Smooth muscle cell (in vitro differentiated cells): ENCODE results near the gene KCNJ12. TPM values are rescaled to one million over a fixed set of nuclear protein-coding genes. Genes with fewer than 3 reads are reported as not detected.
"Not testable (repeated sequence)": the region's sequence is repeated elsewhere in the genome, so short reads cannot be mapped to it uniquely, and the experiment has no call there.

ENCODE experiments used
- DNase-seq: peaks from one replicate; lab custom pipeline; 2025; ENCODE audit not compliant: unreplicated experiment; lab: John Stamatoyannopoulos, UW
- H2AFZ ChIP-seq: fragments of 200-600 bp; sonication (generic); 2 replicates; pipeline ENCODE4 v1.6.0; 2016; ENCODE audit warnings: antibody characterized with exemption, low read depth, mild to moderate bottlenecking
- H3F3A ChIP-seq: fragments of 200-600 bp; sonication (generic); 2 replicates; pipeline ENCODE4 v1.6.0; 2017; ENCODE audit warnings: antibody characterized with exemption, low read depth
- H3K27ac ChIP-seq: fragments of 200-600 bp; sonication (generic); 2 replicates; pipeline ENCODE4 v1.5.1; 2016; ENCODE audit warnings: low read depth, mild to moderate bottlenecking
- H3K27me3 ChIP-seq: fragments of 200-600 bp; sonication (generic); 2 replicates; pipeline ENCODE4 v1.6.1; 2016; ENCODE audit warnings: low read depth, mild to moderate bottlenecking
- H3K36me3 ChIP-seq: fragments of 200-600 bp; sonication (generic); 2 replicates; pipeline ENCODE4 v1.5.1; 2016; ENCODE audit warnings: low read depth
- H3K4me1 ChIP-seq: fragments of 200-600 bp; sonication (generic); 2 replicates; pipeline ENCODE4 v1.5.1; 2016; ENCODE audit warnings: low read depth
- H3K4me2 ChIP-seq: fragments of 200-600 bp; sonication (generic); 2 replicates; pipeline ENCODE4 v1.6.0; 2016; ENCODE audit warnings: mild to moderate bottlenecking
- H3K4me3 ChIP-seq: fragments of 200-600 bp; sonication (generic); 2 replicates; pipeline ENCODE4 v1.5.1; 2016; ENCODE audit warnings: mild to moderate bottlenecking
- H3K79me2 ChIP-seq: fragments of 200-600 bp; sonication (generic); 2 replicates; pipeline ENCODE4 v1.6.0; 2016; ENCODE audit warnings: low read depth, mild to moderate bottlenecking
- H3K9ac ChIP-seq: fragments of 200-600 bp; sonication (generic); 2 replicates; pipeline ENCODE4 v1.6.0; 2016; ENCODE audit warnings: low read depth
- H3K9me3 ChIP-seq: fragments of 200-600 bp; sonication (generic); replicated peaks from 2 replicates; pipeline ENCODE4 v1.5.1; 2016; ENCODE audit warnings: low read depth
- H4K20me1 ChIP-seq: fragments of 200-600 bp; sonication (generic); 2 replicates; pipeline ENCODE4 v1.6.0; 2016; ENCODE audit warnings: low read depth
- CTCF ChIP-seq: fragments of 200-600 bp; sonication (generic); IDR thresholded peaks from 2 replicates; pipeline ENCODE4 v1.5.1; 2017; ENCODE audit warnings: borderline replicate concordance, mild to moderate bottlenecking, antibody characterized with exemption; ENCODE audit not compliant: insufficient read depth, poor library complexity, severe bottlenecking
- WGBS: methylation state at CpG from one replicate; pipeline ENCODE4 v1.1.7; 2016; ENCODE audit warnings: low lambda C conversion rate; 5-methylcytosine and 5-hydroxymethylcytosine counted together
- polyA plus RNA-seq: library from polyadenylated mRNA; unstranded; fragments of >200 nt; fragmentation: Nextera tagmentation; extraction: Ambion mirVana; gene quantifications from 2 replicates; pipeline ENCODE4 v1.2.1, GENCODE V29; 2016
- total RNA-seq: library from RNA; depleted of rRNA; stranded (reverse); fragments of >200 nt; gene quantifications from 2 replicates; pipeline ENCODE4 v1.2.3, GENCODE V29; 2014

The KCNJ12 gene
- total and polyA plus RNA-seq, 2 experiments from 2014 or later: 0.04 to 0.18 TPM

GRCh38 chr17:21397341-21398190, 21.4 kb downstream of the KCNJ12 start:
- H2AFZ ChIP-seq: no peak overlapping the region
- no peaks in the 10 kb centered on the region for H3F3A ChIP-seq
- peak overlapping the region; percentile 44 for H3K4me2 ChIP-seq
- H4K20me1 ChIP-seq: no peaks in the 10 kb centered on the region
- H3K9ac ChIP-seq: no peak overlapping the region
- H3K9me3 ChIP-seq: no peaks in the 10 kb centered on the region
- H3K27me3 ChIP-seq: no peaks in the 10 kb centered on the region
- peak overlapping the region; percentile 33 for H3K27ac ChIP-seq
- no peak for DNase-seq
- H3K36me3 ChIP-seq: no peaks in the 10 kb centered on the region
- no peak overlapping the region for H3K4me3 ChIP-seq
- H3K4me1 ChIP-seq: no peaks in the 10 kb centered on the region
- no peaks in the 10 kb centered on the region for H3K79me2 ChIP-seq
- 56% methylated on average over 28 of the region's 28 CpGs for WGBS
- no peak for TF ChIP-seq CTCF

DNA sequence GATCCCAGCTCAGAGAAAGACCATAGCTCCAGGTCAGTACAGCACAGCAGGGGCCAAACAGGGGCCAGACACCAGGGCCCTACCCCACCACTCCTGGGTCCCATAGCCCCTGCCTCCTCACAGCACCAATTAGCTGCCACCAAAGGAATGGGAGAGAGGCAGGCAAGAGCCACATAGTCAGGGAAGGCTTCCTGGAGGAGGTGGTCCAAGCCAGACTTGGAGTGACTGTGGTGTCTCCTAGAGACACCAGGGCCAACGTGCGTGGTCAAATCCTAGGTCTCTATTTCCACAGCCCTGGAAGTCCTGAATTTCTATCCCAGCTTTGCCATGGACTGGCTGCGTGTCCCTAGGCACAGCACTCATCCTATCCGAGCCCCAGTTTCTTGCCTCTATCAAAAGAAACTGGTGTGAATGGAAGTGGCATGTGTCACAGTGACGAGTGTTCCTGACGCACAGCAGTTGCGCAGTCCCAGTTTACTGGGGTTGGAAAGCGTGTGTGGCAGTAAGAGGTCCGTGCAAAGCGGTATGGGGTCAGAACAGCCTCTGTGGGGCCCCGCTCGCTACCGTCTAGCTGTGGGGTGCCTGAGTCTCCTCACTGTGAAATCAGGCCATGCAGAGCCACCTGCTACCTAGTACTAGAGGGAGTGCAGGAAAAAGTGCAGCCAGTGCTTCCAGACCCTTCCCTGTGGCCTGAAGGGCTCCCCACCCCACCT, 23.5 kb downstream of the KCNJ12 start:
- H3K9me3 ChIP-seq: no peaks in the 10 kb centered on the region
- H2AFZ ChIP-seq: no peak overlapping the region
- no peaks in the 10 kb centered on the region for H3K4me1 ChIP-seq
- no peak overlapping the region for H3K9ac ChIP-seq
- 68% methylated on average over 13 of the region's 13 CpGs for WGBS
- no peak overlapping the region for H3K4me3 ChIP-seq
- no peaks in the 10 kb centered on the region for H3K27me3 ChIP-seq
- H3K36me3 ChIP-seq: no peaks in the 10 kb centered on the region
- H3K4me2 ChIP-seq: no peak overlapping the region
- no peak overlapping the region for H3K27ac ChIP-seq
- no peak for TF ChIP-seq CTCF
- H4K20me1 ChIP-seq: no peaks in the 10 kb centered on the region
- no peaks in the 10 kb centered on the region for H3F3A ChIP-seq
- DNase-seq: no peak
- no peaks in the 10 kb centered on the region for H3K79me2 ChIP-seq

- H4K20me1 ChIP-seq, H3K79me2 ChIP-seq, DNase-seq, H3K4me2 ChIP-seq, H3K27me3 ChIP-seq, H3K4me3 ChIP-seq, H3K27ac ChIP-seq, H3K9me3 ChIP-seq, H3K4me1 ChIP-seq, H3K36me3 ChIP-seq, H3K9ac ChIP-seq, H2AFZ ChIP-seq, H3F3A ChIP-seq: not testable (repeated sequence)
- WGBS: 91% methylated on average over 9 of the region's 9 CpGs
Observed at GRCh38 chr17:21400187-21400569, 24.0 kb downstream of the KCNJ12 start.

- Histone ChIP-seq H3K4me3 (no peak overlapping the region), H3F3A (no peaks in the 10 kb centered on the region), H3K27me3 (no peaks in the 10 kb centered on the region), H3K27ac (no peak overlapping the region), H4K20me1 (no peaks in the 10 kb centered on the region), H3K9ac (no peak overlapping the region), H3K4me1 (no peaks in the 10 kb centered on the region), H3K9me3 (no peaks in the 10 kb centered on the region), H3K36me3 (no peaks in the 10 kb centered on the region), H3K4me2 (no peak overlapping the region), H3K79me2 (no peaks in the 10 kb centered on the region), H2AFZ (no peak overlapping the region)
- no peak for DNase-seq
- TF ChIP-seq CTCF: no peak
- 81% methylated on average over 15 of the region's 15 CpGs for WGBS
Observed at GRCh38 chr17:21400816-21401593, 24.8 kb downstream of the KCNJ12 start.

GRCh38 chr17:21402166-21402571, 26.0 kb downstream of the KCNJ12 start:
- H2AFZ ChIP-seq, H4K20me1 ChIP-seq, H3K4me3 ChIP-seq, H3K4me2 ChIP-seq, H3K36me3 ChIP-seq, H3K9me3 ChIP-seq, H3K27me3 ChIP-seq, H3K79me2 ChIP-seq, H3K4me1 ChIP-seq, H3F3A ChIP-seq: not testable (repeated sequence)
- peak overlapping the region; percentile 90 for H3K27ac ChIP-seq
- peak; percentile 45 for DNase-seq
- 28% methylated on average over 8 of the region's 8 CpGs for WGBS
- peak overlapping the region; percentile 54 for H3K9ac ChIP-seq

DNA sequence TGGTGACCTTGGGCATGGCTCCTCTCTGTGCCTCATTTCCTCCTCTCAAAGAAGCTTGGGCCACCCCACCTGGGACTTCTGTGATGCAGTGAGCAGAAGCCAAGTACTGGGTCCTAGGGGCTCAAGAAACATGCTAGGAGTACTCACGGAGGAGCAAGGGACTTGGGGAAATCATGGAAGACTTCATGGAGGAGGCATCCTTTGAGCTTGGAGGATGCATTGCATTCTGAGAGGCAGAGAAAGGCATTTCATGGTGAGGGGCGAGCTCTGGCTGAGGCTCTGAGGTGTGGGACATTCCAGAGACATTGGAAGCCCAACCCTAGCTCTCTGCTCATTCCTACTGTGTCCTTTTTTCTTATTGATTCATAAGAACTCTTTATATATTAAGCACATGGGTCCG, 26.8 kb downstream of the KCNJ12 start:
- not testable (repeated sequence) for H2AFZ ChIP-seq, H3K4me1 ChIP-seq, H3K9me3 ChIP-seq, H4K20me1 ChIP-seq, H3K27me3 ChIP-seq, H3K4me2 ChIP-seq, H3K9ac ChIP-seq, H3K36me3 ChIP-seq, H3K79me2 ChIP-seq, DNase-seq, H3K4me3 ChIP-seq, H3F3A ChIP-seq
- WGBS: 92% methylated on average over 3 of the region's 3 CpGs
- peak overlapping the region; percentile 90 for H3K27ac ChIP-seq
